ENCODE measurements around the gene SEPTIN1. TPM values are rescaled to one million over a fixed set of nuclear protein-coding genes. Genes with fewer than 3 reads are reported as not detected.

Gene SEPTIN1
- polyA plus RNA-seq, 1 of the 3 experiments (the other 2 are of a cell fraction), result 0.25 TPM

DNA sequence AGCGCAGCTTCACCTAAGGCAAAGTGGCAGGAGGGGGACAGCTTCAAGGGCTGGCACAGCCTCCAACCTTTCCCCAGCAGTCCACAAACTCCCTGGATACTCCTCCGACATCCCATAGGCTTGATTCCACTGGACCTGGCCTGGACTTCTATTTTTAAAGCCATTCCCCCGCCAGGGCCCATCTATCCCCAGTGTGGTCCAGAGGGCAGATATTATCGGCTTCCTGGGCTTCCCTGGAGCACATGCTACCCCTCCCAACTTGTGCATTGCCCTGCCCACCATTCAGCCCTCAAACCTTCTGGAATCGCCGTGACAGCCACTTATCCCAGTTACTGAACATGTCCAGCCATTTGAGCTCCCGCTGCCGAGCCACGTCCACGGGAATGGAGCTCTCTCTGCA is 17.2 kb downstream of the SEPTIN1 start:
- H3K27ac ChIP-seq (ENCODE audit: low read depth in 2 of 2, low read length in 1 of 2), result no peak overlapping the region
- TF ChIP-seq FOXJ3 (CRISPR knock-in tag; IDR thresholded peaks at IDR 0.05) (no peak), SMC3 (IDR thresholded peaks at IDR 0.05; ENCODE audit: low read depth, low read length) (no peak)
- H3K4me2 ChIP-seq, result no peak overlapping the region
- H3K9me3 ChIP-seq, result no peaks in the 10 kb centered on the region
- 94% methylated on average over 7 of the region's 10 CpGs for WGBS (ENCODE audit: low lambda C conversion rate)
- CTCF ChIA-PET, result interaction anchor here (0.8 to 4.0 kb wide), 3 partner anchors 11 to 44 kb away, joined by 3 to 19 read pairs (median 7); partner anchors contain the start of gene CD2BP2
- H3K27me3 ChIP-seq (ENCODE audit: insufficient read depth), result no peaks in the 10 kb centered on the region
- peaks cover 9% of the 10 kb centered on the region for H3F3A ChIP-seq (replicated peaks; ENCODE audit: insufficient read depth)
- peaks cover 13 to 25% of the 10 kb centered on the region in 2 experiments for H3K36me3 ChIP-seq (replicated peaks in 1 of 2; ENCODE audit: control insufficient read depth in 1 of 2, insufficient read depth in 2 of 2, low read length in 1 of 2)
- H4K20me1 ChIP-seq (ENCODE audit: insufficient read depth), result peaks cover 56% of the 10 kb centered on the region
- POLR2A ChIA-PET, result interaction anchor here (1.9 kb wide), 1 partner anchor 10 kb away, joined by 5 read pairs; the partner anchor contains the start of gene CD2BP2
- H3K9ac ChIP-seq, result no peak overlapping the region
- H3K79me2 ChIP-seq (ENCODE audit: insufficient read depth), result peaks cover 97% of the 10 kb centered on the region
- no peak for DNase-seq
- no peaks in the 10 kb centered on the region for H3K9me2 ChIP-seq
- no peak overlapping the region for H3K4me3 ChIP-seq (ENCODE audit: low read depth in 2 of 2, low read length in 1 of 2)
- no peak overlapping the region for H2AFZ ChIP-seq (ENCODE audit: low read depth)
- peaks cover 0 to 21% of the 10 kb centered on the region in 2 experiments; a peak in 2 of 4 replicates for H3K4me1 ChIP-seq (ENCODE audit: control insufficient read depth in 1 of 2, insufficient read depth in 2 of 2, low read depth in 1 of 2, low read length in 1 of 2)

DNA sequence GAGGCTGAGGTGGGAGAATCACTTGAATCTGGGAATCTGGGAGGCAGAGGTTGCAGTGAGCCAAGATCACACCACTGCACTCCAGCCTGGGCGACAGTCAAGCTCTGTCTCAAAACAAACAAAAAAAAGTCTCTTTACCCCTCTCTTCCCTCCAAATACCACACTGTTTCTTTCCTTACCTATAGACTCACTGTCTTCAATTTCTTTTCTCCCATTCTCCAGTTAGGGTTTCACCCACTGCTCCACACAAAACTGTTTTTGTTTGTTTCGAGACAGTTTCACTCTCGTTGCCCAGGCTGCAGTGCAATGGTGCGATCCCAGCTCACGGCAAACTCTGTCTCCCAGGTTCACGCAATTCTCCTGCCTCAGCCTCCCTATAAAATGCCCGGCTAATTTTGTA is 21.2 kb downstream of the SEPTIN1 start:
- WGBS (ENCODE audit: low lambda C conversion rate), result 97% methylated on average over 7 of the region's 7 CpGs
- POLR2A ChIA-PET, result no interaction called here

More for the DNA sequence above, 21.2 kb downstream of the SEPTIN1 start:
- Histone ChIP-seq H3F3A (replicated peaks; ENCODE audit: insufficient read depth) (peaks cover 9% of the 10 kb centered on the region), H3K36me3 (replicated peaks in 1 of 2; ENCODE audit: control insufficient read depth in 1 of 2, insufficient read depth in 2 of 2, low read length in 1 of 2) (peaks cover 22 to 42% of the 10 kb centered on the region in 2 experiments), H3K27me3 (ENCODE audit: insufficient read depth) (no peaks in the 10 kb centered on the region), H3K9ac (no peak overlapping the region), H3K27ac (ENCODE audit: low read depth in 2 of 2, low read length in 1 of 2) (no peak overlapping the region), H3K4me2 (no peak overlapping the region), H3K4me1 (ENCODE audit: control insufficient read depth in 1 of 2, insufficient read depth in 2 of 2, low read depth in 1 of 2, low read length in 1 of 2) (peaks cover 6 to 17% of the 10 kb centered on the region in 2 experiments; a peak in 3 of 4 replicates), H2AFZ (ENCODE audit: low read depth) (no peak overlapping the region), H3K9me3 (no peaks in the 10 kb centered on the region), H3K9me2 (no peaks in the 10 kb centered on the region), H3K4me3 (ENCODE audit: low read depth in 2 of 2, low read length in 1 of 2) (no peak overlapping the region), H3K79me2 (ENCODE audit: insufficient read depth) (peaks cover 68% of the 10 kb centered on the region), H4K20me1 (ENCODE audit: insufficient read depth) (peaks cover 24% of the 10 kb centered on the region)
- CTCF ChIA-PET, result interaction anchor here (0.9 to 1.3 kb wide), 3 partner anchors 10 to 49 kb away, joined by 3 to 5 read pairs (median 4); no protein-coding TSS in a partner anchor
- TF ChIP-seq FOXJ3 (CRISPR knock-in tag; IDR thresholded peaks at IDR 0.05) (no peak), RXRA (IDR thresholded peaks at IDR 0.05; ENCODE audit: borderline replicate concordance, low read depth) (no peak), JUND (IDR thresholded peaks at IDR 0.05) (no peak), GATA2 (CRISPR knock-in tag; IDR thresholded peaks at IDR 0.05) (no peak), POLR2AphosphoS5 (IDR thresholded peaks at IDR 0.05; ENCODE audit: low read depth, low read length) (no peak), TCF12 (IDR thresholded peaks at IDR 0.05) (no peak), TEAD4 (IDR thresholded peaks at IDR 0.05; ENCODE audit: borderline replicate concordance, insufficient read depth) (no peak), RFX5 (IDR thresholded peaks at IDR 0.05; ENCODE audit: low read length) (no peak), EP300 (IDR thresholded peaks at IDR 0.05; ENCODE audit: borderline replicate concordance in 1 of 2, low read depth in 1 of 2, low read length in 1 of 2) (no peak)
- TF ChIP-seq, protein P1, sequence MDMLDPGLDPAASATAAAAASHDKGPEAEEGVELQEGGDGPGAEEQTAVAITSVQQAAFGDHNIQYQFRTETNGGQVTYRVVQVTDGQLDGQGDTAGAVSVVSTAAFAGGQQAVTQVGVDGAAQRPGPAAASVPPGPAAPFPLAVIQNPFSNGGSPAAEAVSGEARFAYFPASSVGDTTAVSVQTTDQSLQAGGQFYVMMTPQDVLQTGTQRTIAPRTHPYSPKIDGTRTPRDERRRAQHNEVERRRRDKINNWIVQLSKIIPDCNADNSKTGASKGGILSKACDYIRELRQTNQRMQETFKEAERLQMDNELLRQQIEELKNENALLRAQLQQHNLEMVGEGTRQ (IDR thresholded peaks at IDR 0.05; ENCODE audit: borderline replicate concordance, low read depth, low read length), result no peak
- TF ChIP-seq, protein P2, sequence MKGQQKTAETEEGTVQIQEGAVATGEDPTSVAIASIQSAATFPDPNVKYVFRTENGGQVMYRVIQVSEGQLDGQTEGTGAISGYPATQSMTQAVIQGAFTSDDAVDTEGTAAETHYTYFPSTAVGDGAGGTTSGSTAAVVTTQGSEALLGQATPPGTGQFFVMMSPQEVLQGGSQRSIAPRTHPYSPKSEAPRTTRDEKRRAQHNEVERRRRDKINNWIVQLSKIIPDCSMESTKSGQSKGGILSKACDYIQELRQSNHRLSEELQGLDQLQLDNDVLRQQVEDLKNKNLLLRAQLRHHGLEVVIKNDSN (IDR thresholded peaks at IDR 0.05; ENCODE audit: borderline replicate concordance, low read depth), result no peak
- TF ChIP-seq, protein P3, sequence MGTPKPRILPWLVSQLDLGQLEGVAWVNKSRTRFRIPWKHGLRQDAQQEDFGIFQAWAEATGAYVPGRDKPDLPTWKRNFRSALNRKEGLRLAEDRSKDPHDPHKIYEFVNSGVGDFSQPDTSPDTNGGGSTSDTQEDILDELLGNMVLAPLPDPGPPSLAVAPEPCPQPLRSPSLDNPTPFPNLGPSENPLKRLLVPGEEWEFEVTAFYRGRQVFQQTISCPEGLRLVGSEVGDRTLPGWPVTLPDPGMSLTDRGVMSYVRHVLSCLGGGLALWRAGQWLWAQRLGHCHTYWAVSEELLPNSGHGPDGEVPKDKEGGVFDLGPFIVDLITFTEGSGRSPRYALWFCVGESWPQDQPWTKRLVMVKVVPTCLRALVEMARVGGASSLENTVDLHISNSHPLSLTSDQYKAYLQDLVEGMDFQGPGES (IDR thresholded peaks at IDR 0.05; ENCODE audit: low read depth, low read length), result no peak
- DNase-seq, result no peak

Measured in SK-N-SH (cell line).